ENCODE measurements around the gene YAF2.

Gene YAF2, protein sequence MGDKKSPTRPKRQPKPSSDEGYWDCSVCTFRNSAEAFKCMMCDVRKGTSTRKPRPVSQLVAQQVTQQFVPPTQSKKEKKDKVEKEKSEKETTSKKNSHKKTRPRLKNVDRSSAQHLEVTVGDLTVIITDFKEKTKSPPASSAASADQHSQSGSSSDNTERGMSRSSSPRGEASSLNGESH

DNA sequence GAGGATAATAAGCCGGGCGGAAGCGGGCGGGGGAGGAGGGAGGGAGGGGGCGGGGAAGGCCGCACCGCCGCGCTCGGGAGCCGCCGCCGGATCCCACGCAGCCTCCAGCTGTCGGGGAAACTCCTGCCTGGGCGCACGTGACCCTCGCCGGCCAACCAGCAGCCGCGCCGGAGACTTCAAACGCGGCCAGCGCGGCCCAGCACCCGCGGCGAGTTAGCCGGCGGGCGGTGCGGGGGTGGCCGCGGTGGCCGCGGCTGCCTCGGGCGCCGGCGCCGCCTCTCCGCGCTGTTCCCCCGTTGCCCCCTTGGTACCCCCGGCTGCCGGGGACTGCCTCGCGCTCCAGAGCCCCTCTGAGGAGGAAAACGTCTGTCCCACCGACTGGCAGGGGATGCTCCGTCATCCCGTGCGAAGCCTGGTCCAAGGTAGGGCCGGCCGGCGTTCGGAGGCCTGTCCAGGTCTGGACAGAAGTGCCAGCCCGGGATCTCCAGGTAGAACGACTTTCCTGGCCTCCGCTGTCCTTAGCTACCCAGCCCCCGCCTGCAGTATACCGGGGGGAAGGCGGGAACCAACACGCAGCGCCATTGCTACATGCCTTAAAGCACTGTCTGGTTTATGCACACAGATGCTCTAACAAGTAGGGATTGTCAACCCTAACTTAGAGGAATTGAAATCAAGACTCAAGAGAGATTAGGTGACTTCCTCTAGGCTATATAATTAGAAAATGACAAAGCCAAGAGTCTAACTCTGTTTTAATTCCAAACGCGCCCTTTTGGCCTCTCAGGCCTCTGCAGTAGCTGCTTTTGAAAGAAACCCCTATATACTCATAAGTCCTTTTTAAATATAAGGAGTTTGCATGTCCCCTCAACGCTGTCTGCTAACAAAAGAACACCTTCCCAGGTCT is at the start of gene YAF2:
TSS of gene YAF2 (minus strand) at position 9 of the 901 bp plus-strand sequence. CDS start 68 bp downstream, outside the sequence.
- peak; percentile 79 to 88 for DNase-seq (ENCODE audit: low read depth in 2 of 2)

DNA sequence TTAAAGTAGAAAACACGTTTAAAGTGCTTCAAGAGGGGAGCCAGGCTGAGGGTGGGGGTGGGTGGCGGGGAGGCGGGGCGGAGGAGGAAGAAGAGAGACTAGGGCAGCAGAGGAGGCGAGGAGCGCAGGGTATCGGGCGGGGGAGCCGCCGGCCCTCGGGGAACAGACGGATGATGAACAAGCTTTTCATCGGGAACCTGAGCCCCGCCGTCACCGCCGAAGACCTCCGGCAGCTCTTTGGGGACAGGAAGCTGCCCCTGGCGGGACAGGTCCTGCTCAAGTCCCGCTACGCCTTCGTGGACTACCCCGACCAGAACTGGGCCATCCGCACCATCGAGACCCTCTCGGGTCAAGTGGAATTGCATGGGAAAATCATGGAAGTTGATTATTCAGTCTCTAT is 48.7 kb upstream of the YAF2 start:
- no peak for DNase-seq (ENCODE audit: low read depth in 2 of 2)

DNA sequence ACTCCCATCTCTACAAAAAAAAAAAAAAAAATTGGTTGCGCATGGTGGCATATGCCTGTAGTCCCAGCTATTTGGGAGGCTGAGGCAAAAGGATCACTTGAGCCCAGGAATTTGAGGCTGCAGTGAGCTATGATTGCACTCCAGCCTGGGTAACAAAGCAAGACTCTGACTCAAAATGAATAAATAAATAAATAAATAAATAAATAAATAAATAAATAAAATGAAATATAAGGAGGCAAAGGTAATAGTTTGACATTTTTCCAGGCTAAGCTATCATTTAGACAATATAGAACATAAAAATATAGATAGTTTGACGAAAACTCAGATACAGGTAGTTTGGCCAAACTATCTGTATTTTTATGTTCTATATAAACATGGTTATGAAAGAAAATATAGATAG is 47.4 kb upstream of the YAF2 start:
- no peak for DNase-seq (ENCODE audit: low read depth in 2 of 2)

DNA sequence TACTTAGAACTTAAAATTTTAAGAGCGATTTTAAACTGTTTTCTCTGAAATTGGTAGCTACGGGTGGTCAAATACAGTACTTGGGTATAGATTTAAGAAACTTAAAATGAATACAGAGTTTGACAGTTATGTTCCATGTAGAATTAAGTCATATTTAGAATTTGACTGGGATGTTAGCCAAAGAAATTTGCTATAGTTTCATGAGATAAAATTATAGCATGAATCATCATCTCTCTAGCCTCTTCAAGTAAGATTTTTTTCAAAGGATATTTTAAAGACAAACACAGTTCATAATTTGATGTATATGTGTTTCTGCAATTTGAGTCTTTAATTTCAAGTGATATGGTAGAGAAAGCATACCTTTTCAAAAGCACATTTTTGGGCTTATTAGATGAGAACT is 46.8 kb upstream of the YAF2 start:
- DNase-seq (ENCODE audit: low read depth in 2 of 2) = no peak

DNA sequence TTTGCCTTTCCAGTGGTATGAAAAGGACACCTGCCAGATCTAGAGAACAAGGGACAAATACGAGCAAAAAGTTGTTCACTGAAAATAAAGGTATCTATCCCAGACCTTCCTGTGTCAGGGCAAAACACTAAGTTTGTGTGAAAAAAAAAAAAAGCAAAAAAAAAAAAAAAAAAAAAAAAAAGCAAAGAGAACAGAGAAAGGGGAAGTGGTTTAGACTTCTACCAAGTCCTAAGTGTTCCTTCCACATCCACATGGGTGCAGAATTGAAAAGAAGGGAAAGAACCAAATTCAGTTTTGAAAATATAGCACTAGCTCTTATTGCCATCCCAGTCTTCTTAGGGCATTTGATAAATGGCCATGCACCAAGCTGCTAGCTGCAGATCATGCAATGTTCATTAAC is 46.1 kb upstream of the YAF2 start:
- no peak for DNase-seq (ENCODE audit: low read depth in 2 of 2)

DNA sequence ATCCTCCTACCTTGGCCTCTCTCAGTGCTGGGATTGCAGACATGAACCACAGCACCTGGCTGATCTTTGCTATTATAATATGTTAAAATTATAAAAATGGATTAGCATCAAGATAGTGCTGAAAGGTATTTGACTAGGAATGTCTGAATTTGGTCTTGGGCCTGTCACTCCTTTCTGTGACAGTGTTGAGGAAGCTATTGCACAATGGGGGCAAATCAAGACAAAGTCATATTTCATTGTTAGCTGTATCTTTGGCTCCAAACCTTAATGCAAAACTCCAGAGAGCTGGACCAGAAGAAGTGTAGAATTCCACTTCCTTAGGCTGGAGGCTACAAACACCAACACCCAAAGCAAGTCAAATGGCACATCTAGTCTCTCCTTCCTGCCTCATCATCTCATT is 45.7 kb upstream of the YAF2 start:
- DNase-seq (ENCODE audit: low read depth in 2 of 2) = no peak

DNA sequence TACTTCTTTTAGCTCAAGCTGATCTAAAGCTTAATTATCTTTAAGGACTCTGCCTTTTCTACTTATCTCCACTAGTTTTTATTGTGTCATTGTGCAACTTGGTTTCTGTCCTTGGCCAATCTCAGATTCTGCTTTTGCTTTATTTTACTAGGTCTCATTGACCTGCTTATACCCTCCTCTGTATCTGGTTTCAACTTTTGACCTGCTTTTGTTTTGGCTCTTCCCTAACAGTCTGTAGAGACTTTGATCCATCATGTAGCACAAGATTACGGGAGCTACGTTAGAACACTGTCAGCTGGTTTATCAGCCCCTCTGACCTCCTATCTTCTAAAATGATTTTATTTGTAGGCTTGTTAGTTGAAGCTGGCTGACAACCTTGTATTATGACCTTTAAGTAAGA is 44.2 kb upstream of the YAF2 start:
- DNase-seq (ENCODE audit: low read depth in 2 of 2) = no peak

DNA sequence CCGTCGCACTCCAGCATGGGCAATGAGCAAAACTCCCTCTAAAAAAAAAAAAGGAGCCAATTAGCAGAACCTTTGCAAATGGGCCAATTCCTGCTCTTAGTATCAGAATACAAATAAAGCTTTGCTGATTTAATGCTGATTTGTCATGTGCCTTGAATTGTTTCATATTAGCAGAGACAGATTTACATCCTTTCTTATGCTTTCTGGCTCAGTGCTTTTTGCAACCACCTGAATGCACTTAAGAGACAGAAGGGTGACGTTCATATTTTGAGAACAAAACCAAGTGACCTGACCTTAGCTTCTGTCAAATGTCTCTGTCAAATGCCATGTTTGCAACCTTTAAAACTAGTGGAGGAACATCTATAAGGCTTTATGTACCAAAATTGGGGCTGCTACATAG is 43.8 kb upstream of the YAF2 start:
- no peak for DNase-seq (ENCODE audit: low read depth in 2 of 2)

DNA sequence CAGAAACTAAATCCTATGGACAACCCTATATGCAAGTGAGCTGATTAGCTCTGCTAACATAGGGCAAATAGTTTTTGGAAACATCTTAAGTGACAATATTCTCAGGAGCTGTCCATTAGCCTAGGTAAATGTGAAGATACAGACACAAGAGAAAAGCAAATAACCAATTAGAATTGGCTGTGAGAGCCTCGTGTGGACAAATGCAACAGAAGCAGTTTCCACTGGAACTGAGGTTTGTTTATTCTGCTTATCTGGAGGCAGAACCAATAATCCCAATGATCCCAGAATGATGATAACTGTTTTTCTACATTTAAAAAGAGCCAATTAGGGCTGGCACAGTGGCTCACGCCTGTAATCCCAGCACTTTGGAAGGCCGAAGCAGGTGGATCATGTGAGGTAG is 43.2 kb upstream of the YAF2 start:
- DNase-seq (ENCODE audit: low read depth in 2 of 2) = no peak

DNA sequence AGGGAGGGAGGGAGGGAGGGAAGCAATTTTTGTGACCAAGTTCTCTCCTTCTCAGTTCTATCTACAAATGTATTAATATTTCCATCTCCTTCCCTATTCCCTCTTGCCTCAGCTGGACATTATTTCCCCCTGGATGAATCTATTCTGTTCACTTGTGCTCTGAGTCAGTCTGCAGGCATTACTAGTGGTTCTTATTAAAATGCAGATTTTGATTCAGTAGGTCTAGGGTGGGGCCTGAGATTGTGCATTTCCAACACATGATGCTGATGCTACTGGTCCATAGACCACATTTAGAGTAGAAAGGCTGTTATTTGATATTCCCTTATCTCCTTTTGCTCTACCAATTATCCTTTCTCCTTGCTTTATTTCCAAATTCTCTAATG is 40.1 kb upstream of the YAF2 start:
- no peak for DNase-seq (ENCODE audit: low read depth in 2 of 2)

DNA sequence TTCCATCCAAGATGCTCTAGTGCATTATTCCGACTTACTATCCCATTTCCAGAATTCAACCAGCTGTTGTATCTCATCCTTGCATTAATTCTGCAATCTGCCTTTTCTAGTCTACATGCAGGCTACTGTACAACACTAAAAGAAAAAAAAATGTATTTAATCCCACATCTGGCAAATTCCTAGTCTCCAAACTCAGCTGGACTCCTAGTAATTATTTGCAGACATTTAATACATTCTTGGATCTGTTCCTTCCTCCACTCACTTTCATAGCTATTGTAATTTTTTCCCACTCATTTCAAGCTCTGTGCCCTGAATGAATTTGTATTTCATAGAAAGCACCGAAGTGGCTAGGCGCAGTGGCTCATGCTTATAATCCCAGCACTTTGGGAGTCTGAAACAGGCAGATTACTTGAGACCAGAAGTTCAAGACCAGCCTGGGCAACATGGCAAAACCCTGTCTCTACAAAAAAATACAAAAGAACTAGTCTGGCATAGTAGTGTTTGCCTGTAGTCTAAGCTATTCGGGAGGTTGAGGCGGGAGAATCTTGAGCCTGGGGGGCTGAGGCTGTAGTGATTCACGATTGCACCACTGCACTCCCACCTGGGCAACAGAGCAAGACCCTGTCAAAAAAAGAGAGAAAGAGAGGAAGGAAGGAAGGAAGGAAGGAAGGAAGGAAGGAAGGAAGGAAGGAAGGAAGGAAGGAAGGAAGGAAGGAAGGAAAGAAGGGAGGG is 39.5 kb upstream of the YAF2 start:
- DNase-seq (ENCODE audit: low read depth in 2 of 2) = no peak

DNA sequence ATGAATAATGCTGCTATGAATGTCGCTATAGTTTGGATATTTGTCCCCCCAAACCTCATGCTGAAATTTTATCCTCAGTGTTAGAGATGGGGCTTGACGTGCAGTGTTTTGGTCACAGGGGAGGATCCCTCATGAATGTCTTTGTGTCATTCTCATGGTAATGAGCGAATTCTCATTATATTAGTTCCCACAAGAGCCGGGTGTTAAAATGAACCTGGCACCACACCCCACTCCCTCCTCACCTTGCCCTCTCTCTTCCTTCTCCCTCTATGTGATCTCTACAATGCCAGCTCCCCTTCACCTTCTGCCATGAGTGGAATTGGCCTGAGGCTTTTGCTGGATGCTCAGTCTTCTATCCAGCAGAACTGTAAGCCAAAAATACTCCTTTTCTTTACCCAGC is 37.5 kb upstream of the YAF2 start:
- no peak for DNase-seq (ENCODE audit: low read depth in 2 of 2)

DNA sequence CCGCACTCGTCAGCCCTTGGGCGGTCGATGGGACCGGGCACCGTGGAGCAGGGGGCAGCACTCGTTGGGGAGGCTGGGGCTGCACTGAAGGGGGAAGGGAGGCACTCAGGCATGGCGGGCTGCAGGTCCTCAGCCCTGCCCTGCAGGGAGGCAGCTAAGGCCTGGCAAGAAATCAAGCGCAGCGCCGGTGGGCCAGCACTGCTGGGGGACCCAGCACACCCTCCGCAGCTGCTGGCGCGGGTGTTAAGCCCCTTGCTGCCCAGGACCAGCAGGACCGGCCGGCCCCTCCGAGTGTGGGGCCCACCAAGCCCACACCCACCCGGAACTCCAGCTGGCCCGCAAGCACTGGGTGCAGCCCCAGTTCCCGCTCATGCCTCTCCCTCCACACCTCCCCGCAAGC is 35.7 kb upstream of the YAF2 start:
- no peak for DNase-seq (ENCODE audit: low read depth in 2 of 2)

DNA sequence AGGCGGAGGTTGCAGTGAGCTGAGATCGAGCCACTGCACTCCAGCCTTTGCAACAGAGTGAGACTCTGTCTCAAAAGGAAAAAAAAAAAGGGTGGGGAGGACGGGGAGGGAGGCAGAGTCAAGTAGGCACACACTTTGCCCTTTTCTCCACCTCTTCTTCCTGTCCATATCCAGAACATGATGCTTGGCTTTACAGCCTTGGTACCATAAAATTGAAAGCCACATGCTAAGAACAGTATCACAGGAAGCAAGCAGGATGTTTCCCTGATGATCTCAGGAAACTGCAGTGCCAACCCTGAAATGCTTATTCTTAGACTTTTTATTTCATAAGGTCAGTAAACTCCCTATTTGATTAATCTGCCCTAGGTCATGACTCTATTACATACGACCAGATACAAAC is 32.5 kb upstream of the YAF2 start:
- no peak for DNase-seq (ENCODE audit: low read depth in 2 of 2)

DNA sequence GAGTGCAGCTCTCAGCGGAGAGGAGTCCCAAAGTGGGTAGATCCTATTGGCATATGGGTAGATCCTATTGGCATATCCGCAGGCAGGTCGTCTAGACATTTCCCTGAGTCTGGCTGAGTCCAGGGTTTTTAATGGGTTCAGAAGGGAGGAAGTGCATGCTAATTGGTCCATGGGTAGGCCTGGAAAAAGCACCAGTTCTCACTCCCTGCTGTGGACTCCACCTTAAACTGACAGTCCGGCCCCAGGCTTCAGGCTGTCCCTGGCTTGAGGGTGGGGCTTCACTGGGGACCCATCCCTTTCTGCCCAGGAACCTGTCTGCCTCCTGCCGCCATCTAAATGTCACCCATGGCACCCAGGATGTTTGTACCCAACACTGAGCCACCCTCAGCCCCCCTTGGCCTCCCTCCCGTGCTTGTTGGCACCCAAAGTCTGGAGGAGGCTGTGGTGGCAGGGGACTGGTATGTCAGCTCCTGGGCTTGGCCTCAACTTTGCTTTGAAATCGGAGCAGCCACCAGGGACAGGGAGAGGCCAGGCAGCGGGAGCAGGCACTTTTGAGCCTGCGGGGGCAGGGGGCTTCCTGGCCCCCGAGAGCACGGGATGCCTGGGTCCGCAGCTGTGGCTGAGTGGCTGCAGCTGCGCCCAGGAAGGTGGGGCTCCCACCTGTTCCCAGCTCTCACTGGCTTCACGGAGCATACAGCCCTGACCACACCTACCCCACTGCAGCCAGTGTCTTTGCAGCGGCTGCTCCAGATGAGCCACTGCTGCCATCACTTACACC is 29.6 kb upstream of the YAF2 start:
- DNase-seq (ENCODE audit: low read depth in 2 of 2) = no peak

DNA sequence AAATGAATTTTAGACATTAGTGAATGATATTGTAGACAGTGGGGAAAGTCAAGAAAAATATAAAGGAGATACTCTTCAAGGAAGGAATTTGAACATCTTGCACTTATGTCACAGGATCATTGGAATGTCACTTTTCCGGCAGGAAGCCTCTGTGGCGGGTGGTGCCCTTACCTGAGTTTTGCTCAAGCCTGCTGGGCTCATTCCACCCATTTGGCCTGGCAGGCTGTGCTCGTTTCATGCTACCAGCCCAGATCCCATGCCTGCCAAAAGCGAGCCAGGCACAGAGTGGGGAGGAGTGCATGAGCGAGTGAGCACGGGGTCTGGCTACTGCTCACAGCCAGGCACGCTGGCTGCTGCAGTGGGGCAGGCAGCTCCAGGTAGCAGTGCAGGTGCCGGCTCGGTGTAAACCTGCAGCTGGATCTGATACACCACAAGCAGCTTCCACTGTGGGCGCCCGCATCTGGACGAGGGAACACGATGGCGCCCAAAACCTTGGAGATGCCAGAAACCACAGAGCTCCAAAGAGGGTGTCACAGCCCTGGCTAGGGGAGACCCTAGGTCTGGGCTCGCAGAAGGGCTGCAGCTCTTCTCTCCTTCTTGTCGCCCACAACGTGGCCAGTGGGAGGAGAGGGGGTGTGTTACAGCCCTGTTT is 28.7 kb upstream of the YAF2 start:
- no peak for DNase-seq (ENCODE audit: low read depth in 2 of 2)

DNA sequence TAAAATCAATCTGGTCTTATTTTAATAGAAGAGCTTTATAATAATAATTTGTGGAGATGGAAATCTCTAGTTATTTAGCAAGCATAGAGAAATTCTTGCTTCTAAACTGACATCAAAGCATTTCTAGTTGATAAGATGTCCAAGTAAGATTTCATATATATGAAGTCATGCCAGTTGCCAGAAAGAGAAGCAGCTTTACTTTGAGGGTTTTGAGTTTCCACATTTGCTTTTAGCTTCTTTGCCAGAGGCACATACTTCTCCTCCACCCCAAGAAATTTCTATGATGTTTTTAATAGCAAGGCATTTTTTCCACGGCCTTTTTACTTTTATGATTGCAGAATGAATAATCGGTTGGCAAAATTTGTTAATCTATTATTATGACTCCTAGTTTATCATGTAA is 24.2 kb upstream of the YAF2 start:
- no peak for DNase-seq (ENCODE audit: low read depth in 2 of 2)

DNA sequence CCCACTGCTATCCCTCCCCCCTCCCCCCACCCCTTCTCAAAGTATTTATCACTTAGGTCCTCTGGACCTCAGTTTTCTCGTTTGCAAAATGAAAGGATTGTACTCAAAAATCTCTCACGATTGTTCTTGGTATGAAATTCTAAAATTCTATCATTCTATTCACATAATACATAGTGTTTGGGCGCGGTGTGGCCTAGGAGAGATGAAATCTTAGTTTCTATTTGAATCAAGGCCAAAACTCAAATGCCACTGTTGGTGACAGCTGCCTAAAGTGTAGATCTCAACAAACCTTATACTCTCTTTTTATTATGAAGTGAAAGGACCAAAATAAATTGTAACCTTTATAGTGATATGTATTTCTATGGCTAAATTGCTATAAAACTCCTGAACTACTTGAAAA is 23.7 kb upstream of the YAF2 start:
- DNase-seq (ENCODE audit: low read depth in 2 of 2) = no peak

DNA sequence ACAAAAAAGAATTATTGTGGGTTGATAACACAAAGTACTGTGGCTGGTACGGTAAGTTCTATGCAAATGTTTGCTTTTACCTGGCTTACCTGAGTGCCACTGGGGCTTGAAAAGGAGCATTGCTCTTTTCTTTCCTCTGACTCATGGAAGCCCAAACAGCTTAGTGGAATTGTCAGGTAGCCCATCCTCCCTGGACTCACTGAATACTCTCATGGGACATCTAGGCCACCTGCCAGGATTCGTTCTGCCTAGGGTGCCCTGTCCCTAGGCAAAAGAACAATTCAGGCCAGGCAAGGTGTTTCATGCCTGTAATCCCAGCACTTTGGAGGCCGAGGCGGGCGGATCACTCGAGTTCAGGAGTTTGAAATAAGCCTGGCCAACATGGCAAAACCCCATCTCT is 22.5 kb upstream of the YAF2 start:
- DNase-seq (ENCODE audit: low read depth in 2 of 2) = no peak

DNA sequence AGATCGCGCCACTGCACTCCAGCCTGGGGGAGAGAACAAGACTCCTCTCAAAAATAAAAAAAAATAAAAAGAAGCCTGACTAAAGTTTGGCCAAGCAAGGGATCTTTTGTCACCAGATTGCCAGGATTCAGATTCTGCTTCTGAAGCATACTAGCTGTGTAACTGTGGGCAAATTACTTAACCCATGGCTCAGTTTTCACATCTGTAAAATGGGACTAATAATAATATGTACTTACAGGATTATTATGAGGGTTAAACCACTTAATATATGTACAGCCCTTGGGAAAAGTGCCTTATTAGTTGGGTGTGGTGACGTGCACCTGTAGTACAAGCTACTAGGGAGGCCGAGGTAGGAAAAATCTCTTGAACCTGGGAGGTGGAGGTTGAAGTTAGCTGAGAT is 21.7 kb upstream of the YAF2 start:
- no peak for DNase-seq (ENCODE audit: low read depth in 2 of 2)

DNA sequence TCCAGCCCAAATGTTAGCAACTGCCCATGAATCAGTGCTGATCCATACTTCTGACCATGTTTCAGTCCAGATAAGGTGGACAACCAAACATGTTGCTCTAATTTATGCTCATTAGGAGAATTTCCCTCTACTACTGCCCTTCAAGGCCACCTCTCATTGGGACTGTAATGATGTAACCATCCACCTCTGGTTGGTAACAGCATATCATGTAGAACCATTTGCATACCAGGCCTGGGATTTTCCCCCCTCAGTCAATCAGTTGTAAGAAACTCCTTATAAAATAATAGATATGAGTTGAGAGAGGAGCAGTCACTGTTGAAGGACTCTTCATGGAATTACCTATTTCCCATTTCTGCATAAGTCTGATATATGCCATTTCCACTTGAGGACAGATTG is 17.8 kb upstream of the YAF2 start:
- DNase-seq (ENCODE audit: low read depth in 2 of 2) = no peak
